B cell (primary cell): ENCODE results near the gene FAM180B.

Experiments
- EZH2 ChIP-seq: IDR thresholded peaks from 2 replicates; pipeline ENCODE4 v1.6.1; 2012; ENCODE audit warnings: borderline replicate concordance, low read depth, mild to moderate bottlenecking, moderate library complexity, low read length; ENCODE audit not compliant: insufficient read depth, poor library complexity, severe bottlenecking
- TF ChIP-seq, protein P1 (sequence below): fragments of 200-600 bp; IDR thresholded peaks from one replicate; pipeline ENCODE4 v1.8.0; 2022; ENCODE audit warnings: antibody characterized with exemption, mild to moderate bottlenecking

DNA sequence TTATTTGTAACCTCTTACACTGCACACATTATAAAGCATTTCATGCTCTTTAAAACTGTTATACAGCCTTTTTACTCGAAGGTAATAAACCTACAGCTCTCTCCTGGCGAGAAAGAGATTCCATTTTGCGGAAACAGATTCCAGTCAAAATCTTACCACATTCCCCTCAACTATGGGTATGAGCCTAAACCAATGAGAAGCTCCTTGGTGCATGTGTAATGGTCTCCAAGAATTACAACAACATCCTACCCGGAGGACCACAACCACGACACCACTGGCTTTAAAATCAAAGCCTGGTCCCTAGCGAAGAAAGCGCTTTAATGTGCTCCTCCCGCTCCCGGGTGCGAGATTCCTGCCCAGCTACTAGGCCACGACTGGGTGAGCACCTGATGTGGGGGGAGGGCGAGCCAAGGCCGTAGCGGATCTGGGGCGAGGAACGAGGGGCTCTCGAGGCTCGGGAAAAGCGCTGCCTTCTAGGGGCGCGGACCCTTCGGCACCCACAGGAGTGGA is 34.4 kb upstream of the FAM180B start:
- TF ChIP-seq, protein P1, sequence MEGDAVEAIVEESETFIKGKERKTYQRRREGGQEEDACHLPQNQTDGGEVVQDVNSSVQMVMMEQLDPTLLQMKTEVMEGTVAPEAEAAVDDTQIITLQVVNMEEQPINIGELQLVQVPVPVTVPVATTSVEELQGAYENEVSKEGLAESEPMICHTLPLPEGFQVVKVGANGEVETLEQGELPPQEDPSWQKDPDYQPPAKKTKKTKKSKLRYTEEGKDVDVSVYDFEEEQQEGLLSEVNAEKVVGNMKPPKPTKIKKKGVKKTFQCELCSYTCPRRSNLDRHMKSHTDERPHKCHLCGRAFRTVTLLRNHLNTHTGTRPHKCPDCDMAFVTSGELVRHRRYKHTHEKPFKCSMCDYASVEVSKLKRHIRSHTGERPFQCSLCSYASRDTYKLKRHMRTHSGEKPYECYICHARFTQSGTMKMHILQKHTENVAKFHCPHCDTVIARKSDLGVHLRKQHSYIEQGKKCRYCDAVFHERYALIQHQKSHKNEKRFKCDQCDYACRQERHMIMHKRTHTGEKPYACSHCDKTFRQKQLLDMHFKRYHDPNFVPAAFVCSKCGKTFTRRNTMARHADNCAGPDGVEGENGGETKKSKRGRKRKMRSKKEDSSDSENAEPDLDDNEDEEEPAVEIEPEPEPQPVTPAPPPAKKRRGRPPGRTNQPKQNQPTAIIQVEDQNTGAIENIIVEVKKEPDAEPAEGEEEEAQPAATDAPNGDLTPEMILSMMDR, result no peak
- no peak for TF ChIP-seq EZH2
